GM18520 (cell line): ENCODE data around the gene PSD4.
"Not testable (repeated sequence)": the region's sequence is repeated elsewhere in the genome, so short reads cannot be mapped to it uniquely, and the experiment has no call there.

Experiments used
- ATAC-seq: cut with Tn5 transposase; IDR thresholded peaks from one replicate; pipeline ENCODE4 v1.9.1; 2021; ENCODE audit not compliant: unreplicated experiment

The PSD4 gene

GRCh38 chr2:113235347-113236226 lies 61.8 kb downstream of the PSD4 start:
- ATAC-seq, result not testable (repeated sequence)

GRCh38 chr2:113236367-113237159 lies 62.8 kb downstream of the PSD4 start:
- ATAC-seq, result no peak

- no peak for ATAC-seq
Observed at GRCh38 chr2:113237604-113238160, 63.9 kb downstream of the PSD4 start.

GRCh38 chr2:113238871-113239839 lies 65.4 kb downstream of the PSD4 start:
- no peak for ATAC-seq

GRCh38 chr2:113240150-113240914 lies 66.6 kb downstream of the PSD4 start:
- no peak for ATAC-seq

- ATAC-seq, result no peak
Observed at GRCh38 chr2:113240915-113241911, 67.4 kb downstream of the PSD4 start.

GRCh38 chr2:113242327-113242726 lies 68.6 kb downstream of the PSD4 start:
- no peak for ATAC-seq

GRCh38 chr2:113245276-113245711 lies 71.5 kb downstream of the PSD4 start:
- ATAC-seq, result no peak

- ATAC-seq, result no peak
Observed at GRCh38 chr2:113246606-113247005, 72.8 kb downstream of the PSD4 start.

GRCh38 chr2:113248997-113249770 lies 75.4 kb downstream of the PSD4 start:
- ATAC-seq, result no peak

GRCh38 chr2:113251118-113251517 lies 77.3 kb downstream of the PSD4 start:
- ATAC-seq, result no peak

- ATAC-seq, result no peak
Observed at GRCh38 chr2:113252047-113252590, 78.3 kb downstream of the PSD4 start.

- no peak for ATAC-seq
Observed at GRCh38 chr2:113253453-113253852, 79.7 kb downstream of the PSD4 start.

- no peak for ATAC-seq
Observed at GRCh38 chr2:113255140-113256070, 81.6 kb downstream of the PSD4 start.

- no peak for ATAC-seq
Observed at GRCh38 chr2:113257516-113258264, 83.9 kb downstream of the PSD4 start.
